SK-N-SH (cell line): Measurements from ENCODE around the gene COQ8B. TPM values are rescaled to one million over a fixed set of nuclear protein-coding genes. Genes with fewer than 3 reads are reported as not detected.
A peak's percentile ranks its signal among the peaks of the same experiment; 100 is the strongest.

ENCODE experiments used
- CTCF ChIA-PET: fragments of 300-600, 350-600 bp; formaldehyde crosslinking; extraction: SDS; loops from one replicate; lab custom pipeline; 2021; lab: Yijun Ruan, JAX
- POLR2A ChIA-PET: fragments of 350-600 bp; sonication (Branson Sonifier 250); formaldehyde crosslinking; extraction: SDS; loops from one replicate; lab custom pipeline; 2020; ENCODE audit warnings: antibody characterized with exemption, inconsistent platforms; lab: Yijun Ruan, JAX
- DNase-seq: peaks from one replicate; pipeline ENCODE4 v3.0.0; 2012
- H2AFZ ChIP-seq: fragments of 200-600 bp; sonication (generic); 2 replicates; pipeline ENCODE4 v1.8.1; 2016; ENCODE audit warnings: antibody characterized with exemption, mild to moderate bottlenecking, low read depth
- H3F3A ChIP-seq: fragments of 200-600 bp; sonication (generic); replicated peaks from 2 replicates; pipeline ENCODE3; 2016; ENCODE audit warnings: antibody characterized with exemption, mild to moderate bottlenecking; ENCODE audit not compliant: insufficient read depth
- H3K27ac ChIP-seq, 2 experiments: fragments of 200-500 bp in 1 of 2; fragments of 200-600 bp in 1 of 2; sonication (Bioruptor generic) in 1 of 2; sonication (generic), shearing (Covaris generic) in 1 of 2; 2 replicates each; pipeline versions ENCODE4 v1.5.1 to v1.6.1; 2014 to 2016; ENCODE audit warnings: low read depth in 2 of 2, inconsistent platforms in 1 of 2, low read length in 1 of 2, mild to moderate bottlenecking in 1 of 2, mixed read lengths in 1 of 2
- H3K27me3 ChIP-seq: fragments of 200-600 bp; sonication (generic), shearing (Covaris generic); 2 replicates; pipeline ENCODE4 v1.6.1; 2016; ENCODE audit warnings: mixed run types; ENCODE audit not compliant: insufficient read depth
- H3K36me3 ChIP-seq, 2 experiments: fragments of 200-500 bp in 1 of 2; fragments of 200-600 bp in 1 of 2; sonication (Bioruptor generic) in 1 of 2; sonication (generic) in 1 of 2; replicated peaks in 1 of 2; 2 replicates each; pipeline versions ENCODE3 to v1.5.1; 2014 to 2016; ENCODE audit warnings: low read length in 1 of 2, mild to moderate bottlenecking in 1 of 2; ENCODE audit not compliant: insufficient read depth in 2 of 2, control insufficient read depth in 1 of 2
- H3K4me1 ChIP-seq, 2 experiments: fragments of 200-500 bp in 1 of 2; fragments of 200-600 bp in 1 of 2; sonication (Bioruptor generic) in 1 of 2; sonication (generic), shearing (Covaris generic) in 1 of 2; 2 replicates each; pipeline versions ENCODE4 v1.5.1 to v1.6.1; 2014 to 2016; ENCODE audit warnings: low read depth in 1 of 2, low read length in 1 of 2, mixed run types in 1 of 2; ENCODE audit not compliant: insufficient read depth in 2 of 2, control insufficient read depth in 1 of 2
- H3K4me2 ChIP-seq: fragments of 200-600 bp; sonication (generic), shearing (Covaris generic); 2 replicates; pipeline ENCODE4 v1.6.1; 2017; ENCODE audit warnings: mixed run types
- H3K4me3 ChIP-seq, 2 experiments: fragments of 200-500 bp in 1 of 2; fragments of 200-600 bp in 1 of 2; sonication (Bioruptor generic) in 1 of 2; sonication (generic), shearing (Covaris generic) in 1 of 2; 2 replicates each; pipeline versions ENCODE4 v1.5.1 to v1.8.1; 2014 to 2016; ENCODE audit warnings: low read depth in 2 of 2, inconsistent platforms in 1 of 2, low read length in 1 of 2, mild to moderate bottlenecking in 1 of 2, mixed read lengths in 1 of 2, moderate library complexity in 1 of 2
- H3K79me2 ChIP-seq: fragments of 200-600 bp; sonication (generic); 2 replicates; pipeline ENCODE4 v1.8.1; 2017; ENCODE audit warnings: mild to moderate bottlenecking; ENCODE audit not compliant: insufficient read depth
- H3K9ac ChIP-seq: fragments of 200-600 bp; sonication (generic); 2 replicates; pipeline ENCODE4 v1.6.1; 2017; ENCODE audit warnings: mixed run types
- H3K9me2 ChIP-seq: fragments of 200-600 bp; sonication (generic); 2 replicates; pipeline ENCODE4 v1.6.1; 2017; ENCODE audit warnings: mixed run types
- H3K9me3 ChIP-seq: fragments of 200-600 bp; sonication (generic); 2 replicates; pipeline ENCODE4 v1.6.1; 2017; ENCODE audit warnings: mixed run types, mild to moderate bottlenecking, moderate library complexity
- H4K20me1 ChIP-seq: fragments of 200-600 bp; sonication (generic); 2 replicates; pipeline ENCODE4 v1.6.1; 2017; ENCODE audit warnings: mild to moderate bottlenecking, mixed run types; ENCODE audit not compliant: insufficient read depth
- ELF1 ChIP-seq: IDR thresholded peaks from 2 replicates; pipeline ENCODE4 v1.4.0; 2012
- EP300 ChIP-seq, 2 experiments: IDR thresholded peaks; 2 replicates each; pipeline versions ENCODE4 v1.4.0 to v1.6.1; 2012; ENCODE audit warnings: borderline replicate concordance in 1 of 2, low read depth in 1 of 2, low read length in 1 of 2
- EZH2phosphoT487 ChIP-seq: fragments of 200-600 bp; sonication (generic); IDR thresholded peaks from 2 replicates; pipeline ENCODE4 v1.6.1; 2017; ENCODE audit warnings: low read depth, mixed run types, mild to moderate bottlenecking, antibody characterized with exemption, moderate library complexity, borderline replicate concordance
- FOSL2 ChIP-seq: IDR thresholded peaks from 2 replicates; pipeline ENCODE4 v1.4.0; 2012; ENCODE audit warnings: low read depth, mild to moderate bottlenecking, moderate library complexity, borderline replicate concordance
- FOXJ3 ChIP-seq: sonication (generic); formaldehyde crosslinking; IDR thresholded peaks from 2 replicates; pipeline ENCODE4 v1.5.1; 2020; ENCODE audit warnings: mild to moderate bottlenecking, missing genetic modification reagents
- FOXM1 ChIP-seq: IDR thresholded peaks from 2 replicates; pipeline ENCODE4 v1.4.0; 2012; ENCODE audit warnings: low read depth, mild to moderate bottlenecking
- GABPA ChIP-seq: IDR thresholded peaks from 2 replicates; pipeline ENCODE4 v1.4.0; 2012; ENCODE audit warnings: low read depth, mild to moderate bottlenecking
- GATA2 ChIP-seq: sonication (generic); formaldehyde crosslinking; IDR thresholded peaks from 2 replicates; pipeline ENCODE4 v1.5.0; 2020; ENCODE audit warnings: mild to moderate bottlenecking, missing genetic modification reagents
- JUND ChIP-seq: IDR thresholded peaks from 2 replicates; pipeline ENCODE4 v1.4.0; 2012
- MAX ChIP-seq: IDR thresholded peaks from 2 replicates; pipeline ENCODE4 v1.4.0; 2012; ENCODE audit warnings: low read depth
- MEF2A ChIP-seq: IDR thresholded peaks from 2 replicates; pipeline ENCODE4 v1.4.0; 2012; ENCODE audit warnings: low read depth, borderline replicate concordance
- NFIC ChIP-seq: IDR thresholded peaks from 2 replicates; pipeline ENCODE4 v1.4.0; 2012; ENCODE audit warnings: borderline replicate concordance
- NRF1 ChIP-seq: IDR thresholded peaks from 2 replicates; pipeline ENCODE4 v1.6.1; 2012; ENCODE audit warnings: low read depth, mild to moderate bottlenecking, low read length
- POLR2AphosphoS5 ChIP-seq: IDR thresholded peaks from 2 replicates; pipeline ENCODE4 v1.6.1; 2012; ENCODE audit warnings: low read depth, low read length
- RCOR1 ChIP-seq: fragments of 150-350 bp; IDR thresholded peaks from 2 replicates; pipeline ENCODE4 v1.6.1; 2017; ENCODE audit warnings: antibody characterized with exemption, low read length
- RXRA ChIP-seq: IDR thresholded peaks from 2 replicates; pipeline ENCODE4 v1.4.0; 2012; ENCODE audit warnings: low read depth, mild to moderate bottlenecking, borderline replicate concordance
- SIN3A ChIP-seq: IDR thresholded peaks from 2 replicates; pipeline ENCODE4 v1.6.1; 2012; ENCODE audit warnings: low read depth, mild to moderate bottlenecking, low read length, moderate library complexity, borderline replicate concordance
- SMC3 ChIP-seq: IDR thresholded peaks from 2 replicates; pipeline ENCODE4 v1.6.1; 2012; ENCODE audit warnings: low read depth, low read length, improper control_type of control experiment
- TAF1 ChIP-seq: IDR thresholded peaks from 2 replicates; pipeline ENCODE4 v1.6.1; 2012; ENCODE audit warnings: low read depth, mild to moderate bottlenecking, low read length, moderate library complexity, borderline replicate concordance
- TCF12 ChIP-seq: IDR thresholded peaks from 2 replicates; pipeline ENCODE4 v1.4.0; 2012
- TEAD4 ChIP-seq: IDR thresholded peaks from 2 replicates; pipeline ENCODE4 v1.4.0; 2012; ENCODE audit warnings: mild to moderate bottlenecking, borderline replicate concordance; ENCODE audit not compliant: insufficient read depth
- YY1 ChIP-seq: IDR thresholded peaks from 2 replicates; pipeline ENCODE4 v1.4.0; 2012; ENCODE audit warnings: low read depth, mild to moderate bottlenecking
- WGBS: methylation state at CpG from one replicate; pipeline ENCODE4 v1.1.6; 2017; ENCODE audit warnings: low lambda C conversion rate; 5-methylcytosine and 5-hydroxymethylcytosine counted together
- polyA plus RNA-seq, 3 experiments: library from polyadenylated mRNA; depleted of rRNA; stranded (reverse); fragments of >200 nt; gene quantifications; 2 replicates each; pipeline ENCODE4 v1.2.3, GENCODE V29; 2012
- TF ChIP-seq, protein P1 (sequence below): IDR thresholded peaks from 2 replicates; pipeline ENCODE4 v1.6.1; 2012; ENCODE audit warnings: mild to moderate bottlenecking, low read depth, low read length, moderate library complexity
- TF ChIP-seq, protein P2 (sequence below): IDR thresholded peaks from 2 replicates; pipeline ENCODE4 v1.4.0; 2012; ENCODE audit warnings: low read depth, borderline replicate concordance
- TF ChIP-seq, protein P3 (sequence below): fragments of 150-350 bp; IDR thresholded peaks from 2 replicates; pipeline ENCODE4 v1.6.1; 2017; ENCODE audit warnings: antibody characterized with exemption, low read length, low read depth, borderline replicate concordance
- TF ChIP-seq, protein P4 (sequence below): IDR thresholded peaks from 2 replicates; pipeline ENCODE4 v1.4.0; 2012; ENCODE audit warnings: low read depth, borderline replicate concordance

COQ8B gene
- polyA plus RNA-seq, 1 of the 3 experiments (the other 2 are of a cell fraction) = 43.8 TPM

DNA sequence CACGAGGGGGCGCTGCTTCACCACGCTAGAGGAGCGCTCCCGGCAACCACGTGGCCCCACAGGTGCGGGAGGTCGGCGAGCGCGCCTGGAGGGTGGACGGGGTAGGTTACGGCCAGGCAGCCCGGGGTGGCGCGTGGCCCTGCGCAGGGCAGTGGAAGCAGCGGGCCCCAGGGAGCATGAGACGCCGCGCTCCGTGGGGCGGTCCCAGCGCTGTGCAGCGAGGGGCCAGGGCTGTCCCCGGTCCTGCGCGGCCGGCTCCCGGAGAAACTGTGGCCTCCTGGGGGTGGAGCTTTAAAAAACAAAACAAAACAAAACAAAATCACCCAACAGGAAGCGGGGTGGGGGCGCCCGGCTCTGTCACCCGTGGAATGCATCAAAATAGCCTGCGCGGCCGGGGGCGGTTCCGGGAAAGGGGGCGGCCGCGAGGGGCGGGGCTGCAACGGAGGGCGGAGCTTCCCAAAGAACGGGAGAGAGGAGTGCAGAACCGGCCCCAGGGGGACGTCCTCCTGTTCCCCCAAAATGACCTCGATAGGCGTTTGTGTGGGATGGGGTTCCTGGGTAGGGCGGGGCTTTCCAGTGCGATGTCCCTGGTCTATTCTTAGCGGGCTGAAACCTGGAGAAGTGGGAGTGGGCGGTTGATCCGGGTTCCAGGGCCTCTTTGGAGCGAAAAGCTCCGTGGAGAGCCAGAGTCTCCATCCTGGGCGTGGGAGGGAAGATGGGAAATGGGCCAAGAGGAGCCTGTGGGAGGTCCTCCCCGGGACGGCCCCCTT is 53.6 kb downstream of the COQ8B start:
- Histone ChIP-seq H3K27me3 (no peaks in the 10 kb centered on the region), H3K27ac (peak overlapping the region; percentile 62 to 67), H2AFZ (peak overlapping the region; percentile 96), H3F3A (peaks cover 29% of the 10 kb centered on the region), H3K36me3 (peaks cover 0 to 12% of the 10 kb centered on the region in 2 experiments), H3K9ac (peak overlapping the region; percentile 67), H3K4me2 (peak overlapping the region; percentile 99), H3K9me2 (no peaks in the 10 kb centered on the region), H3K79me2 (no peaks in the 10 kb centered on the region), H3K4me3 (peak overlapping the region; percentile 61 to 91), H4K20me1 (no peaks in the 10 kb centered on the region), H3K4me1 (peaks cover 6 to 10% of the 10 kb centered on the region in 2 experiments; a peak in 3 of 4 replicates), H3K9me3 (no peaks in the 10 kb centered on the region)
- under 1% methylated on average over 44 of the region's 60 CpGs for WGBS
- ChIA-PET CTCF (interaction anchor here (0.6 to 3.9 kb wide), 43 partner anchors 8 to 642 kb away, joined by 3 to 54 read pairs (median 3); partner anchors contain the start of genes ACTMAP, EGLN2, LTBP4 and NUMBL), POLR2A (interaction anchor here (0.7 to 2.5 kb wide), 6 partner anchors 28 to 143 kb away, joined by 4 to 15 read pairs (median 6); partner anchors contain the start of genes ACTMAP, COQ8B, ITPKC and NUMBL)
- DNase-seq = peak; percentile 93
- TF ChIP-seq, protein P1, sequence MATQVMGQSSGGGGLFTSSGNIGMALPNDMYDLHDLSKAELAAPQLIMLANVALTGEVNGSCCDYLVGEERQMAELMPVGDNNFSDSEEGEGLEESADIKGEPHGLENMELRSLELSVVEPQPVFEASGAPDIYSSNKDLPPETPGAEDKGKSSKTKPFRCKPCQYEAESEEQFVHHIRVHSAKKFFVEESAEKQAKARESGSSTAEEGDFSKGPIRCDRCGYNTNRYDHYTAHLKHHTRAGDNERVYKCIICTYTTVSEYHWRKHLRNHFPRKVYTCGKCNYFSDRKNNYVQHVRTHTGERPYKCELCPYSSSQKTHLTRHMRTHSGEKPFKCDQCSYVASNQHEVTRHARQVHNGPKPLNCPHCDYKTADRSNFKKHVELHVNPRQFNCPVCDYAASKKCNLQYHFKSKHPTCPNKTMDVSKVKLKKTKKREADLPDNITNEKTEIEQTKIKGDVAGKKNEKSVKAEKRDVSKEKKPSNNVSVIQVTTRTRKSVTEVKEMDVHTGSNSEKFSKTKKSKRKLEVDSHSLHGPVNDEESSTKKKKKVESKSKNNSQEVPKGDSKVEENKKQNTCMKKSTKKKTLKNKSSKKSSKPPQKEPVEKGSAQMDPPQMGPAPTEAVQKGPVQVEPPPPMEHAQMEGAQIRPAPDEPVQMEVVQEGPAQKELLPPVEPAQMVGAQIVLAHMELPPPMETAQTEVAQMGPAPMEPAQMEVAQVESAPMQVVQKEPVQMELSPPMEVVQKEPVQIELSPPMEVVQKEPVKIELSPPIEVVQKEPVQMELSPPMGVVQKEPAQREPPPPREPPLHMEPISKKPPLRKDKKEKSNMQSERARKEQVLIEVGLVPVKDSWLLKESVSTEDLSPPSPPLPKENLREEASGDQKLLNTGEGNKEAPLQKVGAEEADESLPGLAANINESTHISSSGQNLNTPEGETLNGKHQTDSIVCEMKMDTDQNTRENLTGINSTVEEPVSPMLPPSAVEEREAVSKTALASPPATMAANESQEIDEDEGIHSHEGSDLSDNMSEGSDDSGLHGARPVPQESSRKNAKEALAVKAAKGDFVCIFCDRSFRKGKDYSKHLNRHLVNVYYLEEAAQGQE = no peak
- TF ChIP-seq EZH2phosphoT487 (no peak), NFIC (peak; percentile 31; the same call in 1 of the 2 replicates), FOSL2 (no peak), EP300 (IDR thresholded peaks at IDR 0.05; ENCODE audit: borderline replicate concordance in 1 of 2, low read depth in 1 of 2, low read length in 1 of 2) (no peak), JUND (no peak), NRF1 (peak; percentile 32; the same call in 1 of the 2 replicates), TEAD4 (no peak), GABPA (no peak), MEF2A (no peak; the same call in 1 of the 2 replicates), POLR2AphosphoS5 (0 out of 2 replicates have a peak, but pooled peaks have one; percentile 16), FOXM1 (no peak), SIN3A (peak; percentile 85), RXRA (no peak), TCF12 (no peak), RCOR1 (no peak), GATA2 (CRISPR knock-in tag) (no peak), TAF1 (no peak), SMC3 (peak; percentile 79), MAX (peak; percentile 99), FOXJ3 (no peak), ELF1 (no peak), YY1 (no peak)
- TF ChIP-seq, protein P2, sequence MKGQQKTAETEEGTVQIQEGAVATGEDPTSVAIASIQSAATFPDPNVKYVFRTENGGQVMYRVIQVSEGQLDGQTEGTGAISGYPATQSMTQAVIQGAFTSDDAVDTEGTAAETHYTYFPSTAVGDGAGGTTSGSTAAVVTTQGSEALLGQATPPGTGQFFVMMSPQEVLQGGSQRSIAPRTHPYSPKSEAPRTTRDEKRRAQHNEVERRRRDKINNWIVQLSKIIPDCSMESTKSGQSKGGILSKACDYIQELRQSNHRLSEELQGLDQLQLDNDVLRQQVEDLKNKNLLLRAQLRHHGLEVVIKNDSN = peak; percentile 92
- TF ChIP-seq, protein P3, sequence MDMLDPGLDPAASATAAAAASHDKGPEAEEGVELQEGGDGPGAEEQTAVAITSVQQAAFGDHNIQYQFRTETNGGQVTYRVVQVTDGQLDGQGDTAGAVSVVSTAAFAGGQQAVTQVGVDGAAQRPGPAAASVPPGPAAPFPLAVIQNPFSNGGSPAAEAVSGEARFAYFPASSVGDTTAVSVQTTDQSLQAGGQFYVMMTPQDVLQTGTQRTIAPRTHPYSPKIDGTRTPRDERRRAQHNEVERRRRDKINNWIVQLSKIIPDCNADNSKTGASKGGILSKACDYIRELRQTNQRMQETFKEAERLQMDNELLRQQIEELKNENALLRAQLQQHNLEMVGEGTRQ = peak; percentile 45; the same call in 1 of the 2 replicates
- TF ChIP-seq, protein P4, sequence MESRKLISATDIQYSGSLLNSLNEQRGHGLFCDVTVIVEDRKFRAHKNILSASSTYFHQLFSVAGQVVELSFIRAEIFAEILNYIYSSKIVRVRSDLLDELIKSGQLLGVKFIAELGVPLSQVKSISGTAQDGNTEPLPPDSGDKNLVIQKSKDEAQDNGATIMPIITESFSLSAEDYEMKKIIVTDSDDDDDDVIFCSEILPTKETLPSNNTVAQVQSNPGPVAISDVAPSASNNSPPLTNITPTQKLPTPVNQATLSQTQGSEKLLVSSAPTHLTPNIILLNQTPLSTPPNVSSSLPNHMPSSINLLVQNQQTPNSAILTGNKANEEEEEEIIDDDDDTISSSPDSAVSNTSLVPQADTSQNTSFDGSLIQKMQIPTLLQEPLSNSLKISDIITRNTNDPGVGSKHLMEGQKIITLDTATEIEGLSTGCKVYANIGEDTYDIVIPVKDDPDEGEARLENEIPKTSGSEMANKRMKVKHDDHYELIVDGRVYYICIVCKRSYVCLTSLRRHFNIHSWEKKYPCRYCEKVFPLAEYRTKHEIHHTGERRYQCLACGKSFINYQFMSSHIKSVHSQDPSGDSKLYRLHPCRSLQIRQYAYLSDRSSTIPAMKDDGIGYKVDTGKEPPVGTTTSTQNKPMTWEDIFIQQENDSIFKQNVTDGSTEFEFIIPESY = 0 out of 2 replicates have a peak, but pooled peaks have one; percentile 7
